NK-92 (cell line): ENCODE data around the gene MLYCD.

Source experiments
- DNase-seq: peaks from one replicate; lab custom pipeline; 2025; ENCODE audit not compliant: unreplicated experiment; lab: John Stamatoyannopoulos, UW

The MLYCD gene

GRCh38 chr16:83954577-83955016, 55.7 kb downstream of the MLYCD start:
- DNase-seq = no peak

DNA sequence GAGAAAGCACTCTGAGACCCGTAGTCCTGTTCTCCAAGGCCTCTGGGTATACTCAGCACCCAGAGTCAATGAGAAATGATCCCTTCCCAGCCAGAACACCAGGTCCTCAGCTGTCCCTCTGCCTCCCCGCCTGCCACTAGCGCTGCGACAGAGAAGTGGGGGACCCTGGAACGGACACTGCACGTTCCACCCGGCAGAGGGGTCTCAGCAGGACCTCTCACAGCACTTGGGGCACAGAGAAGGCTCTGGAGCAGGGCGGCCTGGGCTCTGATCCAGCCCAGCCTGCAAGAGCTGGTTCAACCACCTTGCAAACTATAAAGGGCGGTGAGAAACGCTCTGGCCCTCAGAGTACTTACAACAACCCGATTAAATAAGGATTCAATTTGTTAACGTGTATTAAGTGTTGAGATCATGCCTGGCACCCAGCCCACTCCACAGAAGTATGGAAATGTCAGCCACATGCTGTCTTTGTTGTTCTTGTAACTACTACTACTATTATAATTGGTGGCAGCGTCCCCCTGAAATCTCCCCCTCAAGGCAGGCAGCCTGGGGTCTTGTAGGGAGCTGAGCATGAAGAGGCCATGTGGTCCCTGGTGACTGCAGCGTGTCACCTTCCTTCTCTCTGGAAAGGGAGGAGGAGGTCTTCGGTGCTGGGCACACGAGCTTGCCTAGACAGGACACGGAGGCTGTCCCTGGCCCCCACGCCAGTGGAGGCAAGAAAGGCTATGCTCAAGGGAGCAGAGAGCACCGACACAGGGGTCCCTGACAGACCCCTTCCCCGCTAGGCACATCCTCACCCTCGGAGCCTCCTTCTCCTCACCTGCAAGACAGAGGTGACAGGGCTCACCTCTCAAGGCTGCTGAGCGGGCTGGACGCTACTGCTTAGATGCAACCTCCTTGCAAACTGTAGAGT, 56.6 kb downstream of the MLYCD start:
- no peak for DNase-seq

DNA sequence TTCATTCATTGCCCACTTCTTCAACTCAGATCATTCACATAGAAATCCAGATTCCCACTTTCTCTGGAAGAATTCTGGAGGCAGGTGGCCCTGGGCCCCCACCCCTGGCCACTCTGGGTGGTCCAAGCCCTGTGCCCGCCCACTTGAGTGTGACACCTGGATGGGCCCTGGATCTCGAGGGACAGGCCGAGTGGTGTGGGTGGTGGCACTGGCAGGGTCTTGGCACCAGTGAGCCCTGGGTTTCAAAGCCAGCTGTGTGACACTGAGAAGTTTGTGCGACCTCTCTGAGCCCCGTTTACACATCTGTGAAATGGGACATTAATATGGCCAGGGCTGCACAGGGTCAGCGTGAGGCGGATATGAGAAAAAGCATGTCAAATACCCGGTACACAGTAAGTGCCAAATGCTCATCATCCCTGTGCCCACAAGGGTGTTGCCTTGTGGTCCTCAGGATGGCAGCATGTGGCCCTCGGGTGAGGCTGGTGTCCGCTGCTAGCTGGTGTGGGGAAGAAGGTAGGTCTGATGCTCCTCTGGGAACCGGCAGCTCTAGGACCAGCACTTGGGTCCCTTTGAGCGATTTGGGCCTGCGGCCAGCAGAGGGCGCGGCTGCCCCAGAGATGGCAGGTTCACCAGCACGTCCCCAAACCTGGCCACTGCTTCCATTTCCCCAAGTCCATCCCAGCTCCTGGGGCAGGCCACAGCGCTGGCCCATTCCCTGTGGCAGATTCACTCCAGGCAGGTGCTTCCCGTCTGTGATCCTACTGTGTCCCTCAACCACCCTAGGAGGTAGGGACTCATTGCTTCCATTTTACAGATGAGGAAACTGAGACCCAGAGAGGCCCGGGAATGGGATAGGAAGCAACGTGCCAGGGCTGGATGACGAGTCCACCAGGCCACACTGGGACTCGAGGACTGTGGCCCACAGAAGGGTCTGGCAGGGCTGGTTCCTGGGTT, 57.7 kb downstream of the MLYCD start:
- no peak for DNase-seq

DNA sequence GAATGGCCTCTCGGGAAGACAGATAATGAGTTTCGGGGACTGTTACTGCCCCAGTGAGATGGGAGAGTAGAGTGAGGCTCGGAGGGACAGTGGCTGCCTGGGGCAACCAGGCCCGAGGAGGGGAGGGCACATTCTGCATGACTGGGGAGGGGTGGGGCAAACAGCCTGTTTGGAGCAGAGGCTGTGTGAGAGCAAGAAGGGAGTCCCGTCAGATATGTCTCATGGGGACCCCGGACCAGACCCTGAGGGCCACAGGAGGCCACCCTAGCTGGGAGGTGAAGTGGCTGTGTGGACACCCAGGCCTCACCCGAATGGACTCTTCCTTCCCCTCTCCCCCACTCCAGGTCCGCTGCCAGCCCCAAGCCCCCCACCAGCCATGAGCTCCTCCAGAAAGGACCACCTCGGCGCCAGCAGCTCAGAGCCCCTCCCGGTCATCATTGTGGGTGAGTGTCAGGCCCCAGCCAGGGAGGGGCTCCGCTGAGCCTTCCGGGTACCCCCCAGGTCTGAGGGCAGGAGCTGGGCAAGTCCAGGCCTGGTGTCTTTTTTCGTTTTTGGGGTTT, 58.5 kb downstream of the MLYCD start:
- no peak for DNase-seq

DNA sequence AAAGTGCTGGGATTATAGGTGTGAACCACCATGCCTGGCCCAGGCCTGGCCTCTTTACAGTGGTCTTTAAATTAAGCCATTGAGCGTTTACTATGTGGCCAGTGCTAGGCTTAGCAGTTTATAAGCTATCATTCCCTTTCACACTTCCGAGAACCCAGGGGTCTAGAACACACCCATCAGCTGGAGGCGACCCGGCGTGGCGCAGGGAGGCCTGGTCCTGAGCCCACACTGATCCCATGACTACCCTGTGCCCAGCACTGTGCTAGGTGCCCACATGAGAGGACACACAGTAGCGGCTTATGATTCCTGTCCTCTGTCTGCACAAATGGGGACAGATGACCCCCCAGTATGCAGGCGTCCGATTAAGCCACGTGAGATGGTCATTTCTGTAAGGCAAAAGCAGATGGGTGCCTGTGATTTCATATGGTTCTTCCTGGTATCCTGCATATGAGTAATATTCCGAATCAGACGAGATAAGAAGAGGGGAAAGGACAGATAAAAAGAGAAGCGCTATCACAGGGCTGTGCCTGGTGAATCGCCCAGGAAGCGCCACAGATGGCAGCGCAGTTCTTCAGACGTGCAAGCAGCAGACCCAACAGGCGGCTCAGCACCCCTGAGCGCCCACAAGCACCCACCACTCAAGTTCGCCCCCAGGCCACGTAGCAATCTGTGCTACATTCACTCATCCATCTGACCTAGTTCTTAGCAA, 59.4 kb downstream of the MLYCD start:
- no peak for DNase-seq

- no peak for DNase-seq
Measured at GRCh38 chr16:83958846-83959565, 60.1 kb downstream of the MLYCD start.

DNA sequence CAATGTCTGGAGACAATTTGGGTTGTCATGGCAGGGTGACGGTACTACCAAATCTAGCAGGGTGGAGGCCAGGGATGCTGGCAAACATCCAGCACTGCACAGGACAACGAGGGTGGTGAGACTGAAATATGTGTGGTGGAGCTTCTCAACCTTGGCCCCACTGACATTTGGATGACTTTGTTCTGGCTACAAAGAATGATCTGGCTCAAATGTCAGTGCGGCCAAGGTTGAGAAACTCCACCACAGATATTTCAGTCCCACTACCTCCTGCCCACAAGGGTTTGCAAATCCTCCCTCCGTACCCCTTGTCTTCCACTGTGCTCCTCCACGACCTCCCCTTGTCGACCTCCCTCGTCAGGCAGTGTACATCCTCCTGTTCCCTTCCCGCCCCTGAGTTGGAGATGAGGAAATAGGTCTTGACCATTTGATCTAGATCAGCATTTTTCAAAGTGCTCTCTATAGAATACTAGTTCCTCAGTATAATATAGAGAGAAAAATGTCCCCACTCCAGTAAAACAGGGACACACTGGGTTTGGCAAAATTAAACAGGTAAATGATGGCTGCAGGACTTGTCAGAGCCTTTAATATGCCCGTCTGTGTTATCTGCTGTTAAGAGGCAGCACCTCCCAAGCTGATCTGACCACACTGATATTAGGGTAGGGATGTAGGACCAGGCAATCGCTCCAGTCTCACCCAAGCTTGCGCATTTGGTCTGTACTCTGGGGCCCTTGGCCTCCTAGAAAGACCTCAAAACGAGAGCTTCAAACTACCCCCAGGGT, 60.9 kb downstream of the MLYCD start:
- no peak for DNase-seq

DNA sequence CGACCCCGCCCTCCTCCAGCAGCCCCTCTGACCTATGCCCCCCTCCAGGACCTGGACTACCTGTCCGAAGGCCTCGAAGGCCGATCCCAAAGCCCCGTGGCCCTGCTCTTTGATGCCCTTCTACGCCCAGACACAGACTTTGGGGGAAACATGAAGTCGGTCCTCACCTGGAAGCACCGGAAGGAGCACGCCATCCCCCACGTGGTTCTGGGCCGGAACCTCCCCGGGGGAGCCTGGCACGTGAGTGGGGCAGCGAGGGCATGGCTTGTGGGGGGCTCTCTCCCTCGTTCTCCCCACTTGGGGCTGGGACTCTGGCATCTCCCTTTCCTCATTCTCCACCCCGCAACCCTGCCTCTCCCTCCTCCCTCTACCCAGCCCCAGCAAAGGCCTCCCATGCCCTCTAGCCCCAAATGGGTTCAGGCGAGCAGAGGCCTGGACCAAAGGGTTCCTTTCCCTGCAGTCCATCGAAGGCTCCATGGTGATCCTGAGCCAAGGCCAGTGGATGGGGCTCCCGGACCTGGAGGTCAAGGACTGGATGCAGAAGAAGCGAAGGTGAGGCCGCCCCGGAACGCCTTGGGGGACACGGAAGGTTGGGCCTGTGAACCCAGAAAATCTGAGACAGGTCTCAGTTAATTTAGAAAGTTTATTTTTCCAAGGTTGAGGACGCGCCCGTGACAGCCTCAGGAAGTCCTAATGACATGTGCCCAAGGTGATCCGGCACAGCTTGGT, 61.8 kb downstream of the MLYCD start:
- no peak for DNase-seq

GRCh38 chr16:83961591-83961990, 62.7 kb downstream of the MLYCD start:
- DNase-seq = no peak

DNA sequence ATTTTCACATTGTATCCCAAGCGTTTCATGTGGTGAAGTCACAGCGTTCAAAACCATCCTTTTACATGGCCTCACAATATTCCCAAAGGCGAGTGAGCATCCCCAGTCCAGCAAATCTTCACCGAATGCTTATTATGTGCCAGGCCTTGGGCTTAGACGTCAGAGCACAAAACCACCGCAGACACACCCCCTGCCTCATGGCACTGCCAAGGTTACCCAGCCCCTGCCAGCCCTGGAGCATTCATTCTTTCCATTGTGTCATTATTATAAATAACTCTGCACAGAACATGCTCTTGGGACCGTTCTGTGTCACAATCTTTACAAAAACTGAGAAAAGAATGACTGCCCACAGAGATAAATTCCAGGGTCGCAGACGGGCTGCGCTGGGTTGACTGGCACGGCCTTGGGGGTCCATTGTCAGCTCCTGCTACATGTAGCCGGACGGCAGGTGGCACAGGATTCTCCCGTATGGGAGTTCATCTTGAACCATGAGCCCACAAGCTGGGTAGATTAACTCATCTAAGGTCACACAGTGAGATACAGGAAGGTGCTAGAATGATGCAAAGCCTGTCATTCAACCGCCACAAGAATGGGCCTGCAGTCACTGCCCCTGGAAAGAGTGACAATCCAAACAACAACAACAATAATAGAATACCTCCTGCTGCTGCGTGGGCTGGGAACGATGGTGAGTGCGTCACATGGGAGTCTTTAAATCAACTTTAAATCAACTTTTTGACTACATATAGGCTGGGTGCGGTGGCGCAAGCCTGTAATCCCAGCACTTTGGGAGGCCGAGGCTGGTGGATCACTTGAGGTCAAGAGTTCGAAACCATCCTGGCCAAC, 64.6 kb downstream of the MLYCD start:
- no peak for DNase-seq

DNA sequence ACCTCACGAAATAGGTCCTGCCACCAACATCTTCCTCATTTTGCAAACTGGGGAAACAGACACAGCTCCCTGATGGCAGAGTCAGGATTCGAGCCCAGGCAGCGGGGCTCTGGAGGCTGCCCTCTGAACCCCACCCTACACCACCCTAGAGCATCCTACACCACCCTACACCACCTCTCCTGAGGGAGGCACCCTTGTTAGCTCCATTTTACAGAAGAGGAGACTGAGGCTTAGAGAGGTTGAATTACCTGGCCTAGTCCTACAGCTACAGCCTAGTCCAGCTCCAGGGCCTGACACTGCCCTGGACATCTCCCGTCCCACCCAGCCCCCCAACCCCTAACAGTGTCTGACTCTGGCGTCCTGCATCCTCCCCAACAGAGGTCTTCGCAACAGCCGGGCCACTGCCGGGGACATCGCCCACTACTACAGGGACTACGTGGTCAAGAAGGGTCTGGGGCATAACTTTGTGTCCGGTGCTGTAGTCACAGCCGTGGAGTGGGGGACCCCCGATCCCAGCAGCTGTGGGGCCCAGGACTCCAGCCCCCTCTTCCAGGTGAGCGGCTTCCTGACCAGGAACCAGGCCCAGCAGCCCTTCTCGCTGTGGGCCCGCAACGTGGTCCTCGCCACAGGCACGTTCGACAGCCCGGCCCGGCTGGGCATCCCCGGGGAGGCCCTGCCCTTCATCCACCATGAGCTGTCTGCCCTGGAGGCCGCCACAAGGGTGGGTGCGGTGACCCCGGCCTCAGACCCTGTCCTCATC, 65.9 kb downstream of the MLYCD start:
- DNase-seq = no peak

DNA sequence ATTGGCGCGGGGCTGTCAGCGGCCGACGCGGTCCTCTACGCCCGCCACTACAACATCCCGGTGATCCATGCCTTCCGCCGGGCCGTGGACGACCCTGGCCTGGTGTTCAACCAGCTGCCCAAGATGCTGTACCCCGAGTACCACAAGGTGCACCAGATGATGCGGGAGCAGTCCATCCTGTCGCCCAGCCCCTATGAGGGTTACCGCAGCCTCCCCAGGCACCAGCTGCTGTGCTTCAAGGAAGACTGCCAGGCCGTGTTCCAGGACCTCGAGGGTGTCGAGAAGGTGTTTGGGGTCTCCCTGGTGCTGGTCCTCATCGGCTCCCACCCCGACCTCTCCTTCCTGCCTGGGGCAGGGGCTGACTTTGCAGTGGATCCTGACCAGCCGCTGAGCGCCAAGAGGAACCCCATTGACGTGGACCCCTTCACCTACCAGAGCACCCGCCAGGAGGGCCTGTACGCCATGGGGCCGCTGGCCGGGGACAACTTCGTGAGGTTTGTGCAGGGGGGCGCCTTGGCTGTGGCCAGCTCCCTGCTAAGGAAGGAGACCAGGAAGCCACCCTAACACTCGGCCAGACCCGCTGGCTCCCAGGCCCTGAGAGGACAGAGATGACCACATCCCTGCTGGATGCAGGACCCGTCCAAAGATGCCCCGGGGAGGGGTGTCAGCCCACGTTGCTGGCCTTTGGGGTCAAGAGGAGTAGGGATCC, 66.7 kb downstream of the MLYCD start:
- no peak for DNase-seq

- no peak for DNase-seq
Measured at GRCh38 chr16:83966153-83966696, 67.3 kb downstream of the MLYCD start.

DNA sequence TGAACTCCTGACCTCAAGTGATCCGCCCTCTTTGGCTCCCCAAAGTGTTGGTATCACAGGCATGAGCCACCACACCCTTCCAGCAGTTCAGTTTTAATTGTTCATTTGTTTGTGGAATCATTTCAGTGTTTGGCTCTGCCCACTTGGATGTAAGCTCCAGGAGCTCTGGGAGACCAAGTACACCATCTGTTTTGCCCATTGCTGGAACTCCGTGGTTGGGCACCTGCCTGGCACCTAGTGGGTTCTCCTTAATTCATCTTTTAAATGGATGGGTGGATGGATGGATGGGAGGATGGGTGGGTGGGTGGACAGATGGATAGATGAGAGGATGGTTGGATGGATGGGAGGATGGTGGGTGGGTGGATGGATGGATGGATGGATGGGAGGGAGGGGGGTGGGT, 68.2 kb downstream of the MLYCD start:
- DNase-seq = no peak

DNA sequence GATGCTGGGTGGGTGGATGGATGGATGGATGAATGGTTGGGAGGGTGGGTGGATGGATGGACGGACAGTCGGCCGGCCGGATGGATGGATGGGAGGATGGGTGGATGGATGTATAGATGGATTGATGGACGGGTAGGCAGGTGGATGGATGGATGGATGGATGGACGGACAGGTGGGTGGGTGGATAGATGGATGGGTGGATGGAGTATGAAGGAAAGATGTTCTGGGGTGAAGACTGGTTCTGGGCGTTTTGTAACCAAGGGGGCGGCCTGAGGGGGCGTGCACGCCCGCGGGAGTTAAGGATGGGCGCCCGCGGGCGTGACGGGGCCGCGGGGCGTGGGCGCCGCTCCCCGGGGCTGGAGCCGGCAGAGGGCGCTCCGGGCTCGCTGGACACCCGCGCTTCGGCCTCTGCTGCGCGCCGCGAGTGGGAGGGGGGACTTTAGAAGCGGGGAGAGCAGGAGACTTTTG, 69.0 kb downstream of the MLYCD start, which contains the start of gene NECAB2:
TSS of gene NECAB2 (plus strand) at position 407 of the 468 bp plus-strand sequence. CDS start 405 bp downstream, outside the sequence.
- no peak for DNase-seq

DNA sequence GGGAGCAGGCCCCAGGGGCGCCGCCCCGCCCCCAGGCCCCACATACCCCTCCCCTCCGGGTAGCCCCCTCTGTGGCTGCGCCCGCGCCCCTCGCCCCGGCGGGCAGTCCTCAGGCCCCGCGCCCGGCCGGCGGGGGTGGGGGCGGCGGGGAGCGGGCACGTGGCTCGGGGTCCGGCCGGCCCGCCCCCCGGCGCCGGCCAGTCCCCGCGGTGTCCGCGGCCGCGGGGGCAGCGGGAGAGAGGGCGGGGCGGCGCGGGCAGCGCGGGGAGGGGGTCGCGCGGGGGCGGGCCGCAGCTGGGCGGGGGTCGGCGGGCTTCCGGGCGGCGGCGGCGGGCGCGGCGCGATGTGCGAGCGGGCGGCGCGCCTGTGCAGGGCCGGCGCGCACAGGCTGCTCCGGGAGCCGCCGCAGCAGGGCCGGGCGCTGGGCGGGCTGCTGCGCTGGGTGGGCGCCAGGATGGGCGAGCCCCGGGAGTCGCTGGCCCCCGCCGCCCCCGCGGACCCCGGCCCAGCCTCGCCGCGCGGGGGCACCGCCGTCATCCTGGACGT, 69.5 kb downstream of the MLYCD start:
- DNase-seq = no peak
